Testis (tissue), 2 donors: ENCODE data around the gene WRAP73.

Experiments
- POLR2A ChIP-seq: fragments of 450-650 bp; IDR thresholded peaks from one replicate; pipeline ENCODE4 v1.6.1; 2017; ENCODE audit warnings: antibody characterized with exemption, mild to moderate bottlenecking, moderate library complexity
- TF ChIP-seq, protein P1 (sequence below), 3 experiments: fragments of 450-650 bp in 2 of 3; fragments of 200-600 bp in 1 of 3; sonication (generic) in 1 of 3; IDR thresholded peaks; one replicate each; pipeline ENCODE4 v1.5.1; 2016 to 2019; ENCODE audit warnings: antibody characterized with exemption in 3 of 3, mild to moderate bottlenecking in 2 of 3, moderate library complexity in 1 of 3

DNA sequence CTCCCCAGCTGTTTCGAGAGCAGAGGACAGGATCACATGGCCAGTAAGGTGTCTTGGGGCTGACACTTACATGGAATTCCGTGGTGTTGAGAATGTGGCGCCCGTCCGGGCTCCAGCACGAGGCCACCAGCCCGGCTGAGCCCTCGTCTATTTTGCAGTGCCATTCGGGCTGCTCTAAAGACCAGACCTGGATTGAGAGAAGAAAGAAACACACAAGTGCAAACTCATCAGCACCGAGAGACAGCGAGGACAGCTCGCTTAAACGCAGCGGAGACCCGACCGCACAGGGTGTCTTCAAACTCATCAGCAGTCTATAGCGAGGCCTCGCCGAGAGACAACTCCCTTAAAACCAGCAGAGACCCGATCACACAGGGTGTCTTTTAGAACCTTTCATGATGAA lies 3.3 kb downstream of the WRAP73 start:
- TF ChIP-seq, protein P1, sequence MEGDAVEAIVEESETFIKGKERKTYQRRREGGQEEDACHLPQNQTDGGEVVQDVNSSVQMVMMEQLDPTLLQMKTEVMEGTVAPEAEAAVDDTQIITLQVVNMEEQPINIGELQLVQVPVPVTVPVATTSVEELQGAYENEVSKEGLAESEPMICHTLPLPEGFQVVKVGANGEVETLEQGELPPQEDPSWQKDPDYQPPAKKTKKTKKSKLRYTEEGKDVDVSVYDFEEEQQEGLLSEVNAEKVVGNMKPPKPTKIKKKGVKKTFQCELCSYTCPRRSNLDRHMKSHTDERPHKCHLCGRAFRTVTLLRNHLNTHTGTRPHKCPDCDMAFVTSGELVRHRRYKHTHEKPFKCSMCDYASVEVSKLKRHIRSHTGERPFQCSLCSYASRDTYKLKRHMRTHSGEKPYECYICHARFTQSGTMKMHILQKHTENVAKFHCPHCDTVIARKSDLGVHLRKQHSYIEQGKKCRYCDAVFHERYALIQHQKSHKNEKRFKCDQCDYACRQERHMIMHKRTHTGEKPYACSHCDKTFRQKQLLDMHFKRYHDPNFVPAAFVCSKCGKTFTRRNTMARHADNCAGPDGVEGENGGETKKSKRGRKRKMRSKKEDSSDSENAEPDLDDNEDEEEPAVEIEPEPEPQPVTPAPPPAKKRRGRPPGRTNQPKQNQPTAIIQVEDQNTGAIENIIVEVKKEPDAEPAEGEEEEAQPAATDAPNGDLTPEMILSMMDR (IDR thresholded peaks at IDR 0.05): no peak
- no peak for TF ChIP-seq POLR2A
